Left kidney (tissue), 2 donors: Measurements from ENCODE around the gene OR51T1. TPM values are rescaled to one million over a fixed set of nuclear protein-coding genes. Genes with fewer than 3 reads are reported as not detected.

ENCODE experiments used
- DNase-seq: peaks from one replicate; pipeline ENCODE4 v3.0.0-alpha.2; 2013
- polyA plus RNA-seq: library from polyadenylated mRNA; unstranded; fragments of 120-200 nt; gene quantifications from one replicate; pipeline ENCODE4 v1.2.1, GENCODE V29; 2013; ENCODE audit not compliant: insufficient read length

OR51T1 gene
- polyA plus RNA-seq, 1 donor, result not detected

- no peak for DNase-seq
Measured at GRCh38 chr11:4926608-4927007, 44.9 kb downstream of the OR51T1 start.

Other genes with a start within 250 kb of the OR51T1 start
- gene OR51D1, start 244.4 kb upstream of the OR51T1 start, polyA plus RNA-seq, result not detected
- gene OR51E1, start 237.9 kb upstream of the OR51T1 start, polyA plus RNA-seq, result 1.7 TPM
- 1.3 TPM for gene OR51E2, start 184.0 kb upstream of the OR51T1 start, polyA plus RNA-seq
- 0.27 TPM for gene MMP26, start 177.1 kb upstream of the OR51T1 start, polyA plus RNA-seq
- gene OR51F1, start 112.0 kb upstream of the OR51T1 start, polyA plus RNA-seq, result not detected
- gene OR52R1, start 77.5 kb upstream of the OR51T1 start, polyA plus RNA-seq, result not detected
- gene OR51F2, start 60.6 kb upstream of the OR51T1 start, polyA plus RNA-seq, result not detected
- not detected for gene OR51S1, start 32.7 kb upstream of the OR51T1 start, polyA plus RNA-seq
- not detected for gene OR51A7, start 21.9 kb downstream of the OR51T1 start, polyA plus RNA-seq
- gene OR51G2, start 37.5 kb downstream of the OR51T1 start, polyA plus RNA-seq, result not detected
- gene OR51G1, start 42.4 kb downstream of the OR51T1 start, polyA plus RNA-seq, result not detected
- not detected for gene OR51A4, start 65.7 kb downstream of the OR51T1 start, polyA plus RNA-seq
- gene OR51A2, start 73.8 kb downstream of the OR51T1 start, polyA plus RNA-seq, result not detected
- gene OR51L1, start 113.0 kb downstream of the OR51T1 start, polyA plus RNA-seq, result 0.12 TPM
- not detected for gene OR52J3, start 164.6 kb downstream of the OR51T1 start, polyA plus RNA-seq
- gene OR52E2, start 177.7 kb downstream of the OR51T1 start, polyA plus RNA-seq, result not detected
- gene OR52E1, start 187.7 kb downstream of the OR51T1 start, polyA plus RNA-seq, result not detected